IMR-90 (cell line): ENCODE data around the gene PPP1R17. TPM values are rescaled to one million over a fixed set of nuclear protein-coding genes. Genes with fewer than 3 reads are reported as not detected.

ENCODE experiments used
- ATAC-seq: fragments of 200-7000 bp; cut with Tn5 transposase; 2 replicates; pipeline ENCODE4 v1.9.1; 2020; ENCODE audit warnings: low read depth, mild to moderate bottlenecking, moderate library complexity
- BruUV-seq: library from RNA; stranded (reverse); fragments of 400-500 nt; replicated peaks from 2 replicates; lab custom pipeline; 2021; lab: Mats Ljungman, UMichigan
- CTCF ChIA-PET: fragments of 300-600 bp; formaldehyde crosslinking; extraction: SDS; loops from one replicate; lab custom pipeline; 2021; ENCODE audit warnings: antibody characterized with exemption; lab: Yijun Ruan, JAX
- POLR2A ChIA-PET: fragments of 300-600 bp; sonication (Branson Sonifier 250); formaldehyde crosslinking; loops from one replicate; lab custom pipeline; 2022; ENCODE audit warnings: antibody characterized with exemption; ENCODE audit not compliant: unreplicated experiment; lab: Charles Lee
- DNase-seq: peaks from one replicate; pipeline ENCODE4 v3.0.0; 2013
- H2AFZ ChIP-seq: replicated peaks from 2 replicates; pipeline ENCODE3; 2013; ENCODE audit warnings: low read length, mild to moderate bottlenecking; ENCODE audit not compliant: poor library complexity
- H2AK5ac ChIP-seq: 2 replicates; pipeline ENCODE4 v1.6.1; 2013; ENCODE audit warnings: low read depth, low read length, inconsistent platforms
- H2AK9ac ChIP-seq: replicated peaks from 2 replicates; pipeline ENCODE3; 2013; ENCODE audit warnings: mild to moderate bottlenecking, low read depth, low read length, moderate library complexity; ENCODE audit not compliant: poor library complexity
- H2BK120ac ChIP-seq: 2 replicates; pipeline ENCODE4 v1.6.1; 2013; ENCODE audit warnings: low read depth, low read length, inconsistent platforms
- H2BK15ac ChIP-seq: 3 replicates; pipeline ENCODE4 v1.6.1; 2013; ENCODE audit warnings: low read depth, low read length, inconsistent platforms
- H2BK20ac ChIP-seq: 2 replicates; pipeline ENCODE4 v1.6.1; 2013; ENCODE audit warnings: low read depth, mild to moderate bottlenecking, inconsistent platforms, low read length, moderate library complexity
- H2BK5ac ChIP-seq: 2 replicates; pipeline ENCODE4 v1.6.1; 2013; ENCODE audit warnings: mild to moderate bottlenecking, low read depth, low read length, inconsistent platforms; ENCODE audit not compliant: poor library complexity, severe bottlenecking
- H3K14ac ChIP-seq: replicated peaks from 2 replicates; pipeline ENCODE4 v1.6.1; 2013; ENCODE audit warnings: low read depth, low read length, inconsistent platforms
- H3K18ac ChIP-seq: 2 replicates; pipeline ENCODE4 v1.6.1; 2013; ENCODE audit warnings: low read depth, low read length, control low read depth
- H3K23ac ChIP-seq: 2 replicates; pipeline ENCODE4 v1.6.1; 2013; ENCODE audit warnings: low read depth, low read length, inconsistent platforms
- H3K27ac ChIP-seq: 2 replicates; pipeline ENCODE4 v1.5.1; 2013; ENCODE audit warnings: mild to moderate bottlenecking, control low read depth, low read length; ENCODE audit not compliant: insufficient read depth
- H3K27me3 ChIP-seq: 2 replicates; pipeline ENCODE4 v1.6.1; 2013; ENCODE audit warnings: low read length; ENCODE audit not compliant: control insufficient read depth, insufficient read depth
- H3K36me3 ChIP-seq: 2 replicates; pipeline ENCODE4 v1.6.1; 2013; ENCODE audit warnings: low read length, mixed read lengths; ENCODE audit not compliant: control insufficient read depth, insufficient read depth
- H3K4ac ChIP-seq: 2 replicates; pipeline ENCODE4 v1.6.1; 2013; ENCODE audit warnings: low read depth, low read length, inconsistent platforms
- H3K4me1 ChIP-seq: 2 replicates; pipeline ENCODE4 v1.6.1; 2013; ENCODE audit warnings: low read length, mixed read lengths; ENCODE audit not compliant: control insufficient read depth, insufficient read depth
- H3K4me2 ChIP-seq: 2 replicates; pipeline ENCODE4 v1.6.1; 2013; ENCODE audit warnings: low read depth, mild to moderate bottlenecking, control low read depth, low read length, moderate library complexity
- H3K4me3 ChIP-seq: 2 replicates; pipeline ENCODE4 v1.5.1; 2013; ENCODE audit warnings: low read depth, mild to moderate bottlenecking, control low read depth, low read length, moderate library complexity; ENCODE audit not compliant: insufficient read depth
- H3K56ac ChIP-seq: 2 replicates; pipeline ENCODE4 v1.6.1; 2013; ENCODE audit warnings: low read length, inconsistent platforms; ENCODE audit not compliant: insufficient read depth; ENCODE audit errors: extremely low read depth
- H3K79me1 ChIP-seq, 2 experiments: 2 replicates each; pipeline ENCODE4 v1.6.1; 2013; ENCODE audit warnings: low read length in 2 of 2, inconsistent platforms in 1 of 2, low read depth in 1 of 2
- H3K9ac ChIP-seq: 2 replicates; pipeline ENCODE4 v1.6.1; 2013; ENCODE audit warnings: low read depth, low read length, control low read depth
- H3K9me1 ChIP-seq: 2 replicates; pipeline ENCODE4 v1.6.1; 2013; ENCODE audit warnings: low read length, inconsistent platforms; ENCODE audit not compliant: insufficient read depth
- H3K9me3 ChIP-seq: 2 replicates; pipeline ENCODE4 v1.6.1; 2013; ENCODE audit warnings: low read length; ENCODE audit not compliant: control insufficient read depth, insufficient read depth
- H4K20me1 ChIP-seq: 2 replicates; pipeline ENCODE4 v1.6.1; 2013; ENCODE audit warnings: low read length, inconsistent platforms; ENCODE audit not compliant: insufficient read depth
- H4K5ac ChIP-seq: 2 replicates; pipeline ENCODE4 v1.6.1; 2013; ENCODE audit warnings: mild to moderate bottlenecking, low read depth, low read length, control low read depth
- H4K8ac ChIP-seq, 2 experiments: 2 replicates each; pipeline ENCODE4 v1.6.1; 2013; ENCODE audit warnings: low read depth in 2 of 2, low read length in 2 of 2, control low read depth in 1 of 2, inconsistent platforms in 1 of 2
- H4K91ac ChIP-seq: 2 replicates; pipeline ENCODE4 v1.6.1; 2013; ENCODE audit warnings: low read depth, low read length, inconsistent platforms; ENCODE audit not compliant: insufficient read depth
- BHLHE40 ChIP-seq: fragments of 150-350 bp; IDR thresholded peaks from 2 replicates; pipeline ENCODE4 v1.6.1; 2016; ENCODE audit warnings: mild to moderate bottlenecking, low read depth, low read length
- CEBPB ChIP-seq: IDR thresholded peaks from 2 replicates; pipeline ENCODE4 v1.6.1; 2012; ENCODE audit warnings: low read depth, low read length, improper control_type of control experiment
- CHD1 ChIP-seq: IDR thresholded peaks from 2 replicates; pipeline ENCODE4 v1.6.1; 2012; ENCODE audit warnings: low read depth, low read length, improper control_type of control experiment
- CTCF ChIP-seq: conservative IDR thresholded peaks from 2 replicates; pipeline ENCODE4 v1.5.1; 2012; ENCODE audit warnings: mild to moderate bottlenecking, low read depth, low read length, improper control_type of control experiment
- FOS ChIP-seq: fragments of 150-350 bp; IDR thresholded peaks from 2 replicates; pipeline ENCODE4 v1.6.1; 2016; ENCODE audit warnings: low read depth, low read length
- MAFK ChIP-seq: IDR thresholded peaks from 2 replicates; pipeline ENCODE4 v1.6.1; 2012; ENCODE audit warnings: low read depth, low read length, improper control_type of control experiment
- MAZ ChIP-seq: IDR thresholded peaks from 2 replicates; pipeline ENCODE4 v1.6.1; 2012; ENCODE audit warnings: low read depth, mild to moderate bottlenecking, low read length, improper control_type of control experiment, moderate library complexity, borderline replicate concordance
- MXI1 ChIP-seq: IDR thresholded peaks from 2 replicates; pipeline ENCODE4 v1.6.1; 2012; ENCODE audit warnings: low read depth, mild to moderate bottlenecking, low read length, moderate library complexity, borderline replicate concordance
- NFE2L2 ChIP-seq: fragments of 150-350 bp; IDR thresholded peaks from 2 replicates; pipeline ENCODE4 v1.6.1; 2016; ENCODE audit warnings: low read depth, mild to moderate bottlenecking, low read length
- POLR2A ChIP-seq: IDR thresholded peaks from 2 replicates; pipeline ENCODE4 v1.6.1; 2012; ENCODE audit warnings: mild to moderate bottlenecking, low read depth, low read length
- RAD21 ChIP-seq: IDR thresholded peaks from 2 replicates; pipeline ENCODE4 v1.6.1; 2012; ENCODE audit warnings: low read length, improper control_type of control experiment
- RCOR1 ChIP-seq: IDR thresholded peaks from 2 replicates; pipeline ENCODE4 v1.6.1; 2012; ENCODE audit warnings: mild to moderate bottlenecking, low read length, improper control_type of control experiment; ENCODE audit not compliant: insufficient replicate concordance
- RFX5 ChIP-seq: IDR thresholded peaks from 2 replicates; pipeline ENCODE4 v1.8.0; 2012; ENCODE audit warnings: low read depth, mild to moderate bottlenecking, low read length, moderate library complexity
- SMC3 ChIP-seq: fragments of 150-350 bp; IDR thresholded peaks from 2 replicates; pipeline ENCODE4 v1.6.1; 2016; ENCODE audit warnings: low read depth, mild to moderate bottlenecking, antibody characterized with exemption, low read length, moderate library complexity
- USF2 ChIP-seq: fragments of 150-350 bp; IDR thresholded peaks from 2 replicates; pipeline ENCODE4 v1.6.1; 2017; ENCODE audit warnings: mild to moderate bottlenecking, antibody characterized with exemption, low read length, low read depth
- WGBS, 2 experiments: methylation state at CpG; one replicate each; pipeline versions ENCODE4 v1.1.5 to v1.1.7; 2013; ENCODE audit warnings: missing lambda C conversion rate in 2 of 2; ENCODE audit not compliant: insufficient read length in 1 of 2; ENCODE audit errors: extremely low coverage in 2 of 2; 5-methylcytosine and 5-hydroxymethylcytosine counted together
- dilution Hi-C: fragments of 300-500 bp; cut with HindIII; formaldehyde crosslinking; loops from one replicate; pipeline ENCODE4 v1.14.3; 2018; ENCODE audit warnings: low sequenced_read_pairs; ENCODE audit not compliant: unreplicated experiment
- in situ Hi-C: fragments of 300-500 bp; cut with MboI; formaldehyde crosslinking; loops from 3 replicates; pipeline ENCODE4 v1.14.3; 2019; ENCODE audit warnings: low sequenced_read_pairs, inconsistent platforms, mixed read lengths
- intact Hi-C: fragments of 100-400 bp; cut with micrococcal nuclease; formaldehyde crosslinking; loops from 2 replicates; pipeline ENCODE4 v1.10.0; 2022
- polyA plus RNA-seq, 3 experiments: library from polyadenylated mRNA; depleted of rRNA; stranded (reverse); fragments of >200 nt; gene quantifications; 2 replicates each; pipeline ENCODE4 v1.2.3, GENCODE V29; 2012; ENCODE audit warnings: low replicate concordance in 1 of 3
- total RNA-seq: library from RNA; depleted of rRNA; stranded (reverse); fragments of >200 nt; gene quantifications from 2 replicates; pipeline ENCODE4 v1.2.3, GENCODE V29; 2012
- TF ChIP-seq, protein P1 (sequence below): fragments of 150-350 bp; IDR thresholded peaks from 2 replicates; pipeline ENCODE4 v1.6.1; 2016; ENCODE audit warnings: low read depth, mild to moderate bottlenecking, low read length, moderate library complexity, borderline replicate concordance

The PPP1R17 gene
- total and polyA plus RNA-seq, 2 of the 4 experiments (the other 2 are of a cell fraction), result not detected

- H2AK9ac ChIP-seq, result no peak overlapping the region
- no peaks in the 10 kb centered on the region for H3K4me1 ChIP-seq
- H3K56ac ChIP-seq, result no peak overlapping the region
- no peaks in the 10 kb centered on the region; the same call in 1 of the 2 replicates for H3K27me3 ChIP-seq
- ChIA-PET POLR2A (no interaction called here), CTCF (no interaction called here)
- WGBS, 2 experiments, result 20% methylated on average over 1 of the region's 5 CpGs; no CpG with 5 or more reads in 1 of the 2 experiments
- no peak overlapping the region for H3K9ac ChIP-seq
- H3K27ac ChIP-seq, result no peak overlapping the region
- no peak overlapping the region for H2BK5ac ChIP-seq
- DNase-seq (no peak), ATAC-seq (no peak)
- no peak overlapping the region for H2BK20ac ChIP-seq
- no peak overlapping the region for H2BK120ac ChIP-seq
- no peak overlapping the region for H3K14ac ChIP-seq
- H4K91ac ChIP-seq, result no peak overlapping the region
- no peak overlapping the region for H2AK5ac ChIP-seq
- no TSS peak for BruUV-seq
- H3K18ac ChIP-seq, result no peak overlapping the region
- no peak overlapping the region for H3K4me2 ChIP-seq
- no peak overlapping the region for H3K4me3 ChIP-seq
- no peak overlapping the region for H2AFZ ChIP-seq
- in situ Hi-C loops (no loop called here), dilution Hi-C loops (no loop called here), intact Hi-C loops (no loop called here)
- no peaks in the 10 kb centered on the region for H3K9me3 ChIP-seq
- H4K8ac ChIP-seq, result no peak overlapping the region
- no peak overlapping the region for H4K5ac ChIP-seq
- no peak overlapping the region for H3K23ac ChIP-seq
- no peaks in the 10 kb centered on the region for H3K36me3 ChIP-seq
- no peaks in the 10 kb centered on the region for H3K9me1 ChIP-seq
- no peak overlapping the region for H2BK15ac ChIP-seq
- TF ChIP-seq SMC3 (no peak), CHD1 (no peak), POLR2A (no peak), FOS (no peak), MXI1 (no peak), NFE2L2 (no peak), USF2 (no peak), MAZ (no peak), RFX5 (no peak), CTCF (no peak), CEBPB (no peak), RAD21 (no peak), RCOR1 (no peak), MAFK (no peak), BHLHE40 (no peak)
- TF ChIP-seq, protein P1, sequence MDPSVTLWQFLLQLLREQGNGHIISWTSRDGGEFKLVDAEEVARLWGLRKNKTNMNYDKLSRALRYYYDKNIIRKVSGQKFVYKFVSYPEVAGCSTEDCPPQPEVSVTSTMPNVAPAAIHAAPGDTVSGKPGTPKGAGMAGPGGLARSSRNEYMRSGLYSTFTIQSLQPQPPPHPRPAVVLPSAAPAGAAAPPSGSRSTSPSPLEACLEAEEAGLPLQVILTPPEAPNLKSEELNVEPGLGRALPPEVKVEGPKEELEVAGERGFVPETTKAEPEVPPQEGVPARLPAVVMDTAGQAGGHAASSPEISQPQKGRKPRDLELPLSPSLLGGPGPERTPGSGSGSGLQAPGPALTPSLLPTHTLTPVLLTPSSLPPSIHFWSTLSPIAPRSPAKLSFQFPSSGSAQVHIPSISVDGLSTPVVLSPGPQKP, result no peak
- H3K4ac ChIP-seq, result no peak overlapping the region
- no peaks in the 10 kb centered on the region for H3K79me1 ChIP-seq
- H4K20me1 ChIP-seq, result no peaks in the 10 kb centered on the region
These were observed 3.4 kb upstream of the PPP1R17 start for GRCh38 chr7:31683445-31684225.
